Measurements from ENCODE around the gene RSKR.

RSKR gene

GRCh38 chr17:28573521-28573920 lies 40.5 kb downstream of the RSKR start:
- POLR2A ChIA-PET, result no interaction called here
- no peak overlapping the region for H3K4me3 ChIP-seq (ENCODE audit: low read depth, low read length)
- DNase-seq (ENCODE audit: low read depth, low spot score), result no peak
- CTCF ChIA-PET, result interaction anchor here (5.8 kb wide), 1 partner anchor 25 kb away, joined by 38 read pairs; no protein-coding TSS in a partner anchor
- TF ChIP-seq CTCF (IDR thresholded peaks at IDR 0.05; ENCODE audit: insufficient read depth, low read length, missing control alignments), result no peak

GRCh38 chr17:28573040-28573380 lies 41.0 kb downstream of the RSKR start:
- CTCF ChIA-PET, result interaction anchor here (5.8 kb wide), 1 partner anchor 24 kb away, joined by 38 read pairs; no protein-coding TSS in a partner anchor
- DNase-seq (ENCODE audit: low read depth, low spot score), result no peak
- TF ChIP-seq CTCF (IDR thresholded peaks at IDR 0.05; ENCODE audit: insufficient read depth, low read length, missing control alignments), result no peak
- POLR2A ChIA-PET, result no interaction called here
- H3K4me3 ChIP-seq (ENCODE audit: low read depth, low read length), result no peak overlapping the region

GRCh38 chr17:28572259-28573039 lies 41.5 kb downstream of the RSKR start:
- CTCF ChIA-PET, result interaction anchor here (1.3 to 5.8 kb wide), 6 partner anchors 9 to 40 kb away, joined by 3 to 38 read pairs (median 4); no protein-coding TSS in a partner anchor

GRCh38 chr17:28571361-28572122 lies 42.4 kb downstream of the RSKR start, which contains the start of gene PIGS:
Gene PIGS, minus strand, starts transcription at chr17:28571524. Its CDS starts 28 bp downstream, at chr17:28571496.
- CTCF ChIA-PET, result interaction anchor here (1.1 to 5.8 kb wide), 7 partner anchors 9 to 75 kb away, joined by 3 to 38 read pairs (median 3); no protein-coding TSS in a partner anchor
- H3K4me3 ChIP-seq (ENCODE audit: low read depth, low read length), result peak within 1 kb of the TSS; percentile 88
- POLR2A ChIA-PET, result interaction anchor here (0.8 to 1.3 kb wide), 5 partner anchors 19 to 39 kb away, joined by 3 to 6 read pairs (median 4); partner anchors contain the start of gene UNC119
- peak; percentile 45 for DNase-seq (ENCODE audit: low read depth, low spot score)
- no peak for TF ChIP-seq CTCF (IDR thresholded peaks at IDR 0.05; ENCODE audit: insufficient read depth, low read length, missing control alignments)

More at GRCh38 chr17:28572259-28573039, 41.5 kb downstream of the RSKR start:
- no peak for TF ChIP-seq CTCF (IDR thresholded peaks at IDR 0.05; ENCODE audit: insufficient read depth, low read length, missing control alignments)
- POLR2A ChIA-PET, result interaction anchor here (1.2 kb wide), 1 partner anchor 21 kb away, joined by 6 read pairs; no protein-coding TSS in a partner anchor
- H3K4me3 ChIP-seq (ENCODE audit: low read depth, low read length), result peak overlapping the region; percentile 88
- DNase-seq (ENCODE audit: low read depth, low spot score), result no peak

- peak overlapping the region; percentile 88 for H3K4me3 ChIP-seq (ENCODE audit: low read depth, low read length)
- POLR2A ChIA-PET, result interaction anchor here (0.7 to 1.3 kb wide), 6 partner anchors 18 to 39 kb away, joined by 3 to 6 read pairs (median 4); partner anchors contain the start of genes SPAG5 and UNC119
- DNase-seq (ENCODE audit: low read depth, low spot score), result no peak
- CTCF ChIA-PET, result interaction anchor here (1.1 to 5.8 kb wide), 8 partner anchors 8 to 76 kb away, joined by 3 to 38 read pairs (median 4); no protein-coding TSS in a partner anchor
- no peak for TF ChIP-seq CTCF (IDR thresholded peaks at IDR 0.05; ENCODE audit: insufficient read depth, low read length, missing control alignments)
Observed at GRCh38 chr17:28570716-28571360, 43.1 kb downstream of the RSKR start.
